Activated T-cell treated with anti-CD3 and anti-CD28 coated beads, Interleukin-2, amount 50 U/mL, for 48 hours (primary cell): ENCODE results near the gene INSR.
"Not testable (repeated sequence)": the region's sequence is repeated elsewhere in the genome, so short reads cannot be mapped to it uniquely, and the experiment has no call there.

ENCODE experiments used
- DNase-seq, 2 experiments: peaks; one replicate each; pipeline ENCODE4 v3.0.0-alpha.2; 2020

INSR gene

DNA sequence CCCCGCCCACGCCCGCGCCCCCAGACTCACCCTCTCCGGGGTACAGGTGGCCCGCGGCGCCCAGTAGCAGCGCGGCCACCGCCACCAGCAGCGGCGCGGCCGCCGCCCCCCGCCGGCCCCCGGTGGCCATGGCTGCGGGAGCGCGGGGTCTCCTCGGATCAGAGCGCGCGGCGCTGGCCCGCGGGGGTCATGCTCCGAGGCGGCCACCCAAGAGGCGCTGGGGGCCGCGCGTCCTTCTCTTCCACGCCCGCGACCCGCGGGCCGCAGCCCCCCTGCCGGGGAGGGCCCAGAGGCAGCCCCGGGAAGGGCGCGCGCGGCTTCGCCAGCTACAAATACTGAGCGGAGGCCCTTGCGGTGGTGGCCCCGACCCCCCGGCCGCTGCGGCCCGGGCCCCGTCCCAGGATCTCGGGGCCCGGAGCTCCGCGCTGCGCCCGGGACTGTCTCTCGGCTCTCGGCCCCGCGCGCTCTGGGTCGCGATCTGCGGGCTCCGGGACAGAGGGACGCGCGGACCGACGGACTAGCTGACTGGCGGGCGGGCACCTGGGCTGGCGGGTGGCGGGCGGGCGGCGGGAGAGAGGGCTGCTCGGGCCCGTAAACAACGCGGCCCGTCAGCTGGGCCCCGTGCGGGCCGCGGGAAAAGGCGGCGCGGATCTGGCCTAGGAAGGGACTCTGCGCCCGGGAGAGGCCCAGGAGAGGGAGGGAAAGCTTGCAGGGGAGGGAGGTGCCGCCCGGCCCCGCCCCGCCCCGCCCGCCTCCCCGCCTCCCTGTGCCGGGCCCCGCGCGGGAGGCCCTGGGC, at the start of gene INSR:
Gene INSR (minus strand): TSS at position 653 of the 796 bp plus-strand sequence. CDS start 523 bp downstream, at position 130.
- DNase-seq = peak; percentile 74 to 82

DNA sequence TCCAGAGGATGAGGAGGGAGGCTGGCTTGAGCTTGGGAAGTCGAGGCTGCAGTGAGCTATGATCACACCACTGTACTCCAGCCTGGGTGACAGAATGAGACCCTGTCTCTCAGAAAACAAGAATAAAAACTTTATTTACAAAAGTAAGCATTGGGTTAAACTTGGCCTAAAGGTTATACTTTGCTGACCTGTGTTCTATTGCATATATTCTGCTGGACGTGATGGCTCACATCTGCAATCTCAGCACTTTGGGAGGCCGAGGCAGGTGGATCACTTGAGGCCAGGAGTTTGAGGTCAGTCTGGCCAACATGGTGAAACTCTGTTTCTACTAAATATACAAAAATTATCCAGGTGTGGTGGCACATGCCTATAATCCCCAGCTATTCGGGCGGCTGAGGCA, 47.9 kb upstream of the INSR start:
- no peak for DNase-seq

GRCh38 chr19:7340959-7341837, 47.0 kb upstream of the INSR start:
- DNase-seq = peak; percentile 94 to 96

- DNase-seq = no peak
Observed at GRCh38 chr19:7337380-7338194, 43.4 kb upstream of the INSR start.

DNA sequence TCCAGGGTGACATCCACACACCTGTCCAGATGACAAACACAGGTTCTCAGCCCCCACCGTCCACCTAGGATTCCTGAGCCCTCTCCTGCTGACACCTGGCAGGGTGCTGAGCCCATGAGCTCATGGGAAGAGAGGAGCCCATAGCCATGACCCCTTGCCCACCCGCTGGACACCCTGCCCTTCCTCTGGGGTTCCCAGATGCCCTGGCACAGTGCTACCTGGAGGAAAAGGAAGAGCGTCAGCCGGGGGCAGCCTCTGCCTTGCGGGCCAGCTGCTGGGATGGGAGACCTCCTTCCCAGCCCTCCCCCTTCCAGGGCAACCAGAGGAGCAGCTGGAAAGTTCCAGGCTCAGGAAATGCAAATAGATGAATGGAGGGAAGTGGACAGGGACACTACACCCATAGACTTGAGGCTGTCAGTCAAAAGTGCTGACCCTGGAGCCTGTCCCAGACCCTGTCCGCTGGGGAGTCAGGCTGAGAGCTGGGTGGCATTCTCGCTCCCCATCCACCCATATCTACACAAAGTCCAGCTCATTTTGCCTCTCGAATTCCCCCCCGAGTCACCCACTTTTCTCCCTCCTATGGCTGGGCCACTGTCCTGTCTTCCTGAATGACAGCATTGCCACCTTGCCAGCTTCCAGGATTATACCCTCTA, 42.2 kb upstream of the INSR start:
- DNase-seq = no peak

GRCh38 chr19:7333198-7334118, 39.2 kb upstream of the INSR start:
- no peak for DNase-seq

DNA sequence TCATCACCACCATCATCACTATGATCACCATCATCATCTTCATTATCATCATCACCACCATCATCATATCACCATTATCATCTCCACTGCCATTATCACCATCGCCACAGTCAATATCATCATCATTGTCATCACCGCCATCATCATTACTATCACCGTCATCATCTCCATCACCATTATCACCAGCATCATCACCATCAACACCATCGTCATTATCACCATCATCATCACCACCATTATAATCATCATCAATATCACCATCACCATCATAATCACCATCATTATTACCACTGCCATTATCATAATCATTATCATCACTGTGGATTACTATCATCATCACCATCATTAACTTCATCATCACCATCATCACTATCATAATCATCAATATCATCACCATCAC, 37.2 kb upstream of the INSR start:
- no peak for DNase-seq

- DNase-seq = no peak
Observed at GRCh38 chr19:7328647-7329046, 34.4 kb upstream of the INSR start.

GRCh38 chr19:7327802-7328201, 33.6 kb upstream of the INSR start:
- no peak for DNase-seq

DNA sequence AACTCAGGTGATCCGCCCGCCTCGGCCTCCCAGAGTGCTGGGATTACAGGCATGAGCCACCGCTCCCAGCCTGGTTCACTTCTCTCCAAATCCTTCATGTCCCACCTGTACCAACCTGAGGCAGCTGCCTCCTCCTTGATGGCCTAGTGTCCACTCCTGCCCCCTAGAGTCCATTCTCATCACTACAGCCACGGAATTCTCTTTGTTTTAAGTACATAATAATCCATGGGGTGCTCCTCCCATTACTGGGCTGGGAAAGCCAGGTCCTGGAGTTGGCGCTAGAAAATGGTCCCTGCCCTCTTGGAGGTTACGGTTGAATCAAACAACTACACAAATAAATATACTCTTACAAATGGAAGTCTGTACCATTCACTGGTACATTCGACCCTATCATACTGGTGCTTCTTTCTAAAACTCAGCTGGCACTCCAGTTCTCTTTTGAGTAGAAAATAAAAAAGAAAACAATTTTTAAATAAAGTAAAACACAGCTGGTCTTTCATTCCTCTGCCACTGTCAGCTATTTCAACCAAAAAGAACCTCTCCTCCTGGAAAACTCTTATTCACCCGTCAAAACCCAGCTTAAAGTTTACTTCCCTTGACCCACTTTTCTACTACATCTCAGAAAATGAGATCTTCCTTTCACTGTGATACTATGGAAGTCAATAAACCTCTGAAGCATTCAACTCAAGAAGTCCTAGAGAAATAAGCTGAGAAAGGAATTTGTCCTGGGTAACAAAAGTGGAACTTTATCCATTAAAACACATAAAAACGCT, 32.1 kb upstream of the INSR start:
- peak; percentile 63 to 68 for DNase-seq

- no peak for DNase-seq
Observed at GRCh38 chr19:7318176-7318575, 24.0 kb upstream of the INSR start.

- no peak for DNase-seq
Observed at GRCh38 chr19:7312816-7313215, 18.6 kb upstream of the INSR start.

DNA sequence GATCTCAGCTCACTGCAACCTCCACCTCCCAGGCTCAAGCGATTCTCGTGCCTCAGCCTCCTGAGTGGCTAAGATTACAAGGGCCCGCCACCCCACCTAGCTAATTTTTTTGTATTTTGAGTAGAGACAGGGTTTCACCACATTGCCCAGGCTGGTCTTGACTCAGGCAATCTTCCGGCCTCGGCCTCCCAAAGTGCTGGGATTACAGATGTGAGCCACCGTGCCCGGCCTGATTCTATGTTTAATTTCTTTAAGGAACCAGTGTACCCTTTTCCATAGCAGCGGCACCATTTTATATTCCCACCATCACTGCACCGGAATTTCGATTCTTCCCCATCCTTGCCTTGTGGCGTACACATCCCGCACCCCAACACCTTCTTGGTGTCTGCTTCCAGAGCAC, 17.7 kb upstream of the INSR start:
- DNase-seq = no peak

- not testable (repeated sequence) for DNase-seq
Observed at GRCh38 chr19:7308327-7308726, 14.1 kb upstream of the INSR start.

DNA sequence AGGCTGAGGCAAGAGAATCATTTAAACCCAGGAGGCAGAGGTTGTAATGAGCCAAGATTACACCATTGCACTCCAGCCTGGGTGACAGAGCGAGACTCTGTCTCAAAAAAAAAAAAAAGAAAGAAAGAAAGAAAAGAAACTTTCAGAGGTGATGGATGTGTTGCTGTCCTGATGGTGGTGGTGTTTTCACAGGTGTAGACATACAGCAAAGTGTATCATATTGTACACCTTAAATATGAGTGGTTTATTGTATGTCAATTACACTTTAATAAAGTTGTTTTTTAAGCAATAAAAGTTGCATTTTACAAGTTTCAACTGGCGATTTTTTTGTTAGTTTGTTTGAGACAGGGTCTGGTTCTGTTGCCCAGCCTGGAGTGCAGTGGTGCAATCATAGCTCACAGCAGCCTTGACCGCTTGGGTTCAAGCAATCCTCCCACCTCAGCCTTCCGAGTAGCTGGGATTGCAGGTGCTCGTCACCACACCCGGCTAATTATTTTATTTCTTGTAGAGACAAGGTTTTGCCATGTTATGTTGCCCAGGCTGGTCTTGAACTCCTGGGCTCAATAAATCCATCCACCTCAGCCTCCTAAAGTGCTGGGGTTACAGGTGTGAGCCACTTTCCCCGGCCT, 13.5 kb upstream of the INSR start:
- no peak for DNase-seq

DNA sequence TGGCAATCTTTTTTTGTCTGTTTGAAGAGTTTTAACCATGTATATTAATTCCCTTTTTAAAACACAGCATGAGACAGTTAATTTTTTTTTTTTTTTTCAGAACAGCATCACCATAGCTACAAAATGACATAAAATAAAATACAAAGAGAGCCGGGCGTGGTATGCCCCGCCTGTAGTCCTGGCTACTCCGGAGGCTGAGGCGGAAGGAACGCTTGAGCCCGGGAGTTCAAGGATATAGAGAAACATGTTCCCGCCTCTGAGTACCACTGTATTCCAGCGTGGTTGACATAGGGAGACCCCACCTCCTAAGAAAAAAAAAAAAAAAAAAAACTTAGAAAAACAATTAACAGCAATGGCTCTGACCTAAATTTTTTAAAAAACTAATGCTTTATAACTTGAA, 10.0 kb upstream of the INSR start:
- DNase-seq = no peak

- DNase-seq = no peak
Observed at GRCh38 chr19:7303470-7303869, 9.3 kb upstream of the INSR start.

DNA sequence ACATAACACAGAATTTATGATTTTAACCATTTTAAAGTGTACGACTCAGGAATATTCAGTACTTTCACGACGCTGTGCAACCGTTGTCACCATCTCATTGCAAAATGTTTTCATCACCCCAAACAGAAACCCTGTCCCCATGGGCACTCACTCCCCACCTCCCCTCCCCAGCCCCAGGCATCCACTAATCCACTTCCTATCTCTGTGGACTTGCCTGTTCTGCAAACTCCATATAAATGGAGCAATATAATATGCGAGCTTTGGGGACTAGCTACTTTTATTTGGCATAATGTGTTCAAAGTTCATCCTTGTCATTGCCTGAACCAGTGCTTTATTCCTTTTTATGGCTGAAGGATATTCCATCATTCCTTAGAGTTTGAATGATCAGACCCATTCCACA, 7.3 kb upstream of the INSR start:
- no peak for DNase-seq

DNA sequence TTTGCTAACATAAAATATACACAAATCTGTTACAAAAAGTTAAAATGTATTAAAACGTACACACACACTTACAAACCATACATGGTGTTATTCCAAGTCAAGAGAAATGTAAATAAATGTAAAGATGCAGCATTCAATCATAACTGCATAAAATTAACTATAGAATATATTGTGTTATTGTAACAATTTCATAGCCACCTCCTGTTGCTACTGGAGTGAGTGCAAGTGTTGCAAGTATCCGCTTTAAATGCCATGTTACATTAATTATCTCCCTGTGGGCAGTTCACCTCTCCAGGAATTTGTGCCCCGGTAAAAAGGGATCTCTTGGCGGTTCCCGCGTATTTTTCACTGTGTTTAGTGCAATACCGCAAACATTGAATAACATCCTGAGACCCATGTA, 3.5 kb upstream of the INSR start:
- no peak for DNase-seq

DNA sequence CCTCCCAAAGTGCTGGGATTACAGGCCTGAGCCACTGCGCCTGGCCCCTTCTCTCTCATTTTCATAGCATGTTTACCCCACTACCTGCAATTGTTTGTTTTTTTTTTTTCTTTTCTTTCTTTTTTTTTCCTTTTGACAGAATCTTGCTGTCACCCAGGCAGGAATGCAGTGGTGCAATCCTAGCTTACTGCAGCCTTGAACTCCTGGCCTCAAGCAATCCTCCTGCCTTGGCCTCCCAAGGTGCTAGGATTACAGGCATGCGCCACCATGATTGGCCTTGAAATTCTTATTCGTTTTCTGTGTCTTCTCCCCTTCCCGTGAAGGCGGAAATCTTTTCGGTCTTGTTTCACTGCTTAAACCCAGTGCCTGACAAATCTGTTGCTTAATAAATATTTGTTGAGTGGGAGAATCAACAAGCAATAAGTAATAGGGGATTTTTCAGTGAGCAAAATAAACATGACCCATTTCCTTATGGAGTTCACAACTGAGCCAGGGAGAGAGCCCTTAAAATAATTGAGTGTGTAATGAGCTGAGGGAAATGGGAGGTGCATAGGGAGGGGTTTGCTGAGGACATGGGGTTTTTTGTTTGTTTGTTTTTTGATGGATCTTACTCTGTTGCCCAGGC, 1.8 kb upstream of the INSR start:
- no peak for DNase-seq
